Activated naive CD4-positive, alpha-beta T cell treated with Interleukin-2 at 50 U/mL for 16 hours (primary cell): Measurements from ENCODE around the gene OSBPL5.
"Not testable (repeated sequence)": the region's sequence is repeated elsewhere in the genome, so short reads cannot be mapped to it uniquely, and the experiment has no call there.

Experiments
- DNase-seq: peaks from one replicate; pipeline ENCODE4 v3.0.0-alpha.2; 2020

The OSBPL5 gene

GRCh38 chr11:3080104-3080503, 85.0 kb downstream of the OSBPL5 start:
- DNase-seq = no peak

GRCh38 chr11:3077846-3078440, 87.2 kb downstream of the OSBPL5 start:
- no peak for DNase-seq

GRCh38 chr11:3077189-3077836, 87.8 kb downstream of the OSBPL5 start:
- DNase-seq = no peak

GRCh38 chr11:3074912-3075589, 90.1 kb downstream of the OSBPL5 start:
- DNase-seq = no peak

- DNase-seq = no peak
Measured at GRCh38 chr11:3073029-3073435, 92.1 kb downstream of the OSBPL5 start.

GRCh38 chr11:3069425-3069824, 95.7 kb downstream of the OSBPL5 start:
- DNase-seq = no peak

- not testable (repeated sequence) for DNase-seq
Measured at GRCh38 chr11:3066308-3066707, 98.8 kb downstream of the OSBPL5 start.

- DNase-seq = not testable (repeated sequence)
Measured at GRCh38 chr11:3064709-3065108, 100.4 kb downstream of the OSBPL5 start.

GRCh38 chr11:3063876-3064275, 101.2 kb downstream of the OSBPL5 start:
- not testable (repeated sequence) for DNase-seq

- DNase-seq = not testable (repeated sequence)
Measured at GRCh38 chr11:3063432-3063831, 101.7 kb downstream of the OSBPL5 start.

GRCh38 chr11:3060436-3061025, 104.6 kb downstream of the OSBPL5 start:
- DNase-seq = no peak

GRCh38 chr11:3058753-3059664, 106.1 kb downstream of the OSBPL5 start:
- no peak for DNase-seq

- peak; percentile 96 for DNase-seq
Measured at GRCh38 chr11:3057069-3057963, 107.8 kb downstream of the OSBPL5 start, which contains the start of gene CARS1. CARS1 (minus strand) TSS chr11:3057423; CDS start chr11:3057367, 56 bp downstream.

GRCh38 chr11:3056296-3057068, 108.6 kb downstream of the OSBPL5 start:
- DNase-seq = peak; percentile 49

- no peak for DNase-seq
Measured at GRCh38 chr11:3055891-3056290, 109.2 kb downstream of the OSBPL5 start.

- DNase-seq = no peak
Measured at GRCh38 chr11:3052567-3052966, 112.5 kb downstream of the OSBPL5 start.

GRCh38 chr11:3052109-3052479, 113.0 kb downstream of the OSBPL5 start:
- DNase-seq = no peak

- DNase-seq = no peak
Measured at GRCh38 chr11:3051196-3052108, 113.7 kb downstream of the OSBPL5 start.

GRCh38 chr11:3050386-3051195, 114.5 kb downstream of the OSBPL5 start:
- no peak for DNase-seq
